Neural progenitor cell (in vitro differentiated cells): ENCODE measurements around the gene ADAMTS12. TPM values are rescaled to one million over a fixed set of nuclear protein-coding genes. Genes with fewer than 3 reads are reported as not detected.

Experiments used
- DNase-seq: peaks from one replicate; pipeline ENCODE4 v3.0.0-alpha.2; 2016; ENCODE audit warnings: low spot score
- H2AFZ ChIP-seq: fragments of 200-600 bp; sonication (generic); replicated peaks from 2 replicates; pipeline ENCODE4 v1.6.1; 2016; ENCODE audit warnings: antibody characterized with exemption
- H3F3A ChIP-seq: fragments of 200-600 bp; sonication (generic); 2 replicates; pipeline ENCODE4 v1.6.1; 2016; ENCODE audit warnings: antibody characterized with exemption, low read depth
- H3K27ac ChIP-seq: fragments of 200-600 bp; sonication (generic); 2 replicates; pipeline ENCODE4 v1.5.1; 2016; ENCODE audit warnings: mild to moderate bottlenecking
- H3K27me3 ChIP-seq: fragments of 200-600 bp; sonication (generic); 2 replicates; pipeline ENCODE4 v1.6.1; 2016; ENCODE audit warnings: mild to moderate bottlenecking, moderate library complexity
- H3K36me3 ChIP-seq: fragments of 200-600 bp; sonication (generic); 2 replicates; pipeline ENCODE4 v1.5.1; 2016
- H3K4me1 ChIP-seq: fragments of 200-600 bp; sonication (generic); 2 replicates; pipeline ENCODE4 v1.6.1; 2016; ENCODE audit warnings: mixed run types
- H3K4me2 ChIP-seq: fragments of 200-600 bp; sonication (generic); 2 replicates; pipeline ENCODE4 v1.6.1; 2016
- H3K4me3 ChIP-seq: fragments of 200-600 bp; sonication (generic); 2 replicates; pipeline ENCODE4 v1.5.1; 2016
- H3K79me2 ChIP-seq: fragments of 200-600 bp; sonication (generic); 2 replicates; pipeline ENCODE4 v1.6.1; 2016; ENCODE audit warnings: low read depth
- H3K9ac ChIP-seq: fragments of 200-600 bp; sonication (generic); 2 replicates; pipeline ENCODE4 v1.6.1; 2016
- H3K9me3 ChIP-seq: fragments of 200-600 bp; sonication (generic); 2 replicates; pipeline ENCODE4 v1.5.1; 2016; ENCODE audit warnings: low read depth
- H4K20me1 ChIP-seq: fragments of 200-600 bp; sonication (generic); 2 replicates; pipeline ENCODE4 v1.6.1; 2016; ENCODE audit warnings: low read depth
- H3K27ac Mint-ChIP-seq: 3 replicates; pipeline ENCODE4 v1.8.0; 2021; ENCODE audit warnings: mixed read lengths
- H3K27me3 Mint-ChIP-seq: 2 replicates; pipeline ENCODE4 v1.8.0; 2022; ENCODE audit warnings: low read depth, mild to moderate bottlenecking, inconsistent platforms, moderate library complexity, mixed read lengths; ENCODE audit not compliant: insufficient read depth
- H3K36me3 Mint-ChIP-seq: 3 replicates; pipeline ENCODE4 v1.8.0; 2021; ENCODE audit warnings: mixed read lengths
- H3K4me1 Mint-ChIP-seq: 3 replicates; pipeline ENCODE4 v1.8.0; 2021; ENCODE audit warnings: mixed read lengths
- H3K4me3 Mint-ChIP-seq: 3 replicates; pipeline ENCODE4 v1.8.0; 2021; ENCODE audit warnings: mild to moderate bottlenecking, moderate library complexity, mixed read lengths
- H3K9me3 Mint-ChIP-seq: 3 replicates; pipeline ENCODE4 v1.8.0; 2020; ENCODE audit warnings: mixed read lengths
- EZH2 ChIP-seq: fragments of 200-600 bp; sonication (generic); IDR thresholded peaks from 2 replicates; pipeline ENCODE4 v1.6.1; 2017; ENCODE audit warnings: antibody characterized with exemption, mild to moderate bottlenecking, moderate library complexity
- EZH2phosphoT487 ChIP-seq: fragments of 200-600 bp; sonication (generic); IDR thresholded peaks from 2 replicates; pipeline ENCODE4 v1.6.1; 2017; ENCODE audit warnings: antibody characterized with exemption
- small RNA-seq: library from RNA; depleted of rRNA; stranded (forward); fragments of <200 nt; gene quantifications from one replicate; pipeline ENCODE3, GENCODE V24; 2015
- total RNA-seq: library from RNA; depleted of rRNA; stranded (reverse); fragments of >200 nt; gene quantifications from 2 replicates; pipeline ENCODE4 v1.2.3, GENCODE V29; 2015; ENCODE audit warnings: low replicate concordance
- TF ChIP-seq, protein P1 (sequence below): fragments of 200-600 bp; sonication (generic); IDR thresholded peaks from 2 replicates; pipeline ENCODE4 v1.5.1; 2017; ENCODE audit warnings: antibody characterized with exemption, mild to moderate bottlenecking

The ADAMTS12 gene
- total RNA-seq, 1 donor from 2014 or later, result 15.6 TPM

DNA sequence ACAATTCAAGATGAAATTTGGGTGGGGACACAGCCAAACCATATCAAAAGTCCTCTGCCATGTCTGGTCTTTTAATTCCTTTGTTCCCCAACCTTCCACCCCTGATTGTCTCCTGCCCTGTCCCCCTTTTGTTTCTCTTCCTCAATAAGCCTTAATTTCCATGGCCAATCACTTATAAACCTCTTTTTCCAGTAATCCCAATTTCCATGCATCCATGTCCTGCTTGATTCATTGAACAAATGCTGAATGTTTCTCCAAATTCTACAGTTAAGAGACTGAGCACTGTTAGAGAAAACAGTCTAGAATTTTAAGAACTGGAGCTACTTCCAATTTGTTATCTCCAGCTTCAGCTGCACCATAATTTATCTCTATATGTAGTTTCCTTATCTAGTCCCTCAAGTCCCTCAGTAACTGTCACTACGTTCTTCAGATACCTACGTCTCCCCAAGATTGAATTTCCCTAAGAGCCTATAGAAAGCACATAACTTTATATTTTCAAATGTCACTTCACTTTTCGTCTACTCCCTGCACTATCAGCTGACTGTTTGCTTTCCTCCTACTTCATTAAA is 416.8 kb downstream of the ADAMTS12 start:
- H2AFZ ChIP-seq, result no peak overlapping the region
- no peak for DNase-seq
- H3K4me1 ChIP-seq, result no peaks in the 10 kb centered on the region
- no peaks in the 10 kb centered on the region for H3K9me3 ChIP-seq
- TF ChIP-seq EZH2phosphoT487, result no peak
- TF ChIP-seq, protein P1, sequence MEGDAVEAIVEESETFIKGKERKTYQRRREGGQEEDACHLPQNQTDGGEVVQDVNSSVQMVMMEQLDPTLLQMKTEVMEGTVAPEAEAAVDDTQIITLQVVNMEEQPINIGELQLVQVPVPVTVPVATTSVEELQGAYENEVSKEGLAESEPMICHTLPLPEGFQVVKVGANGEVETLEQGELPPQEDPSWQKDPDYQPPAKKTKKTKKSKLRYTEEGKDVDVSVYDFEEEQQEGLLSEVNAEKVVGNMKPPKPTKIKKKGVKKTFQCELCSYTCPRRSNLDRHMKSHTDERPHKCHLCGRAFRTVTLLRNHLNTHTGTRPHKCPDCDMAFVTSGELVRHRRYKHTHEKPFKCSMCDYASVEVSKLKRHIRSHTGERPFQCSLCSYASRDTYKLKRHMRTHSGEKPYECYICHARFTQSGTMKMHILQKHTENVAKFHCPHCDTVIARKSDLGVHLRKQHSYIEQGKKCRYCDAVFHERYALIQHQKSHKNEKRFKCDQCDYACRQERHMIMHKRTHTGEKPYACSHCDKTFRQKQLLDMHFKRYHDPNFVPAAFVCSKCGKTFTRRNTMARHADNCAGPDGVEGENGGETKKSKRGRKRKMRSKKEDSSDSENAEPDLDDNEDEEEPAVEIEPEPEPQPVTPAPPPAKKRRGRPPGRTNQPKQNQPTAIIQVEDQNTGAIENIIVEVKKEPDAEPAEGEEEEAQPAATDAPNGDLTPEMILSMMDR, result no peak
- no peak for TF ChIP-seq EZH2
- no peaks in the 10 kb centered on the region for H3K79me2 ChIP-seq
- Mint-ChIP-seq H3K27ac (no peak overlapping the region), H3K9me3 (no peaks in the 10 kb centered on the region), H3K4me1 (no peaks in the 10 kb centered on the region), H3K36me3 (peaks cover 50% of the 10 kb centered on the region), H3K4me3 (no peak overlapping the region), H3K27me3 (no peaks in the 10 kb centered on the region)
- H4K20me1 ChIP-seq, result no peaks in the 10 kb centered on the region
- H3K4me2 ChIP-seq, result no peak overlapping the region
- no peak overlapping the region for H3K9ac ChIP-seq
- no peak overlapping the region for H3K4me3 ChIP-seq
- no peaks in the 10 kb centered on the region for H3K27me3 ChIP-seq
- no peak overlapping the region for H3K27ac ChIP-seq
- no peaks in the 10 kb centered on the region for H3K36me3 ChIP-seq
- H3F3A ChIP-seq, result no peaks in the 10 kb centered on the region

- H3K9ac ChIP-seq, result no peak overlapping the region
- H3K79me2 ChIP-seq, result no peaks in the 10 kb centered on the region
- H3K9me3 Mint-ChIP-seq, result no peaks in the 10 kb centered on the region
- no peak overlapping the region for H3K4me3 ChIP-seq
- no peaks in the 10 kb centered on the region for H3K27me3 ChIP-seq
- H3K27me3 Mint-ChIP-seq, result no peaks in the 10 kb centered on the region
- H2AFZ ChIP-seq, result no peak overlapping the region
- no peaks in the 10 kb centered on the region for H3F3A ChIP-seq
- no peak for DNase-seq
- no peaks in the 10 kb centered on the region for H3K4me1 Mint-ChIP-seq
- H3K9me3 ChIP-seq, result no peaks in the 10 kb centered on the region
- no peak overlapping the region for H3K27ac ChIP-seq
- H4K20me1 ChIP-seq, result no peaks in the 10 kb centered on the region
- H3K36me3 Mint-ChIP-seq, result peaks cover 47% of the 10 kb centered on the region
- no peak overlapping the region for H3K4me2 ChIP-seq
- H3K4me1 ChIP-seq, result no peaks in the 10 kb centered on the region
- H3K4me3 Mint-ChIP-seq, result no peak overlapping the region
- TF ChIP-seq EZH2phosphoT487 (no peak), EZH2 (no peak)
- TF ChIP-seq, protein P1, result no peak
- H3K27ac Mint-ChIP-seq, result no peak overlapping the region
- H3K36me3 ChIP-seq, result peaks cover 3% of the 10 kb centered on the region
These were observed 417.8 kb downstream of the ADAMTS12 start for GRCh38 chr5:33474004-33474403.

Small RNAs within 50 kb of the gene (small RNA-seq; reads per million reads assigned to genes)
- gene RNU6-923P, result not detected

Other genes starting within 250 kb of the ADAMTS12 start
- not detected in 2 replicates for gene RXFP3, start 44.4 kb upstream of the ADAMTS12 start, total RNA-seq
- gene SLC45A2, start 92.7 kb upstream of the ADAMTS12 start, total RNA-seq, result 0.06 TPM in 1 of 2 replicates, not detected in the other
- gene AMACR, start 116.1 kb upstream of the ADAMTS12 start, total RNA-seq, result 14.9 and 16.8 TPM in 2 replicates
- gene C1QTNF3, start 151.2 kb upstream of the ADAMTS12 start, total RNA-seq, result 4.8 and 6.4 TPM in 2 replicates